ENCODE data around the gene HMCES. TPM values are rescaled to one million over a fixed set of nuclear protein-coding genes. Genes with fewer than 3 reads are reported as not detected.

Gene HMCES
- total and polyA plus RNA-seq, 11 donors: 30.0 to 46.6 (median 37.7) TPM

GRCh38 chr3:129281726-129282125, 3.1 kb downstream of the HMCES start:
- Histone ChIP-seq H3K27ac (no peak overlapping the region), H3K36me3 (peaks cover 0 to 27% (median 16%) of the 10 kb centered on the region in 9 donors), H3K4me3 (no peak overlapping the region), H3K9me3 (no peaks in the 10 kb centered on the region), H3K27me3 (no peaks in the 10 kb centered on the region), H3K4me1 (peaks cover 0 to 40% (median 17%) of the 10 kb centered on the region in 12 donors)
- ATAC-seq (no peak), DNase-seq (no peak)
- WGBS, 4 donors: 69 to 77% (median 73%) methylated on average over 5 of the region's 5 CpGs
- intact Hi-C loops (cut with DNase I): no loop called here
- no peak for TF ChIP-seq CTCF (IDR thresholded peaks at IDR 0.05)
- no peak for TF ChIP-seq POLR2A (IDR thresholded peaks at IDR 0.05)

- no peaks in the 10 kb centered on the region for H3K27me3 ChIP-seq
- TF ChIP-seq POLR2A (IDR thresholded peaks at IDR 0.05) (no peak), CTCF (IDR thresholded peaks at IDR 0.05) (no peak)
- H3K4me3 ChIP-seq: no peak overlapping the region
- H3K36me3 ChIP-seq: peaks cover 0 to 27% (median 16%) of the 10 kb centered on the region in 9 donors
- ATAC-seq (no peak), DNase-seq (no peak)
- intact Hi-C loops (cut with DNase I): no loop called here
- H3K27ac ChIP-seq: no peak overlapping the region
- WGBS, 4 donors: 47 to 71% (median 59%) methylated on average over 6 of the region's 6 CpGs
- no peaks in the 10 kb centered on the region for H3K9me3 ChIP-seq
- peaks cover 0 to 36% (median 15%) of the 10 kb centered on the region in 12 donors for H3K4me1 ChIP-seq
Measured at GRCh38 chr3:129282727-129283327, 4.2 kb downstream of the HMCES start.

- H3K4me3 ChIP-seq: no peak overlapping the region
- no peaks in the 10 kb centered on the region for H3K27me3 ChIP-seq
- no peak for DNase-seq
- intact Hi-C loops (cut with DNase I): no loop called here
- ATAC-seq: no peak
- 91 to 96% (median 92%) methylated on average over 2 of the region's 2 CpGs for WGBS, 4 donors
- TF ChIP-seq POLR2A (IDR thresholded peaks at IDR 0.05): no peak
- TF ChIP-seq CTCF (IDR thresholded peaks at IDR 0.05): no peak
- H3K36me3 ChIP-seq: peaks cover 0 to 57% (median 42%) of the 10 kb centered on the region in 9 donors
- H3K27ac ChIP-seq: no peak overlapping the region
- H3K4me1 ChIP-seq: peaks cover 0 to 15% (median 0%) of the 10 kb centered on the region in 12 donors
- H3K9me3 ChIP-seq: no peaks in the 10 kb centered on the region
Measured at GRCh38 chr3:129286081-129286480, 7.4 kb downstream of the HMCES start.

GRCh38 chr3:129288446-129288845, 9.8 kb downstream of the HMCES start:
- Histone ChIP-seq H3K36me3 (peaks cover 0 to 80% (median 63%) of the 10 kb centered on the region in 9 donors), H3K9me3 (no peaks in the 10 kb centered on the region), H3K4me3 (no peak overlapping the region), H3K4me1 (no peaks in the 10 kb centered on the region), H3K27ac (no peak overlapping the region), H3K27me3 (no peaks in the 10 kb centered on the region)
- 86 to 94% (median 88%) methylated on average over 3 of the region's 3 CpGs for WGBS, 4 donors
- ATAC-seq (no peak), DNase-seq (no peak)
- intact Hi-C loops (cut with DNase I): no loop called here
- TF ChIP-seq POLR2A (IDR thresholded peaks at IDR 0.05) (no peak), CTCF (IDR thresholded peaks at IDR 0.05) (no peak)
